Smooth muscle cell (in vitro differentiated cells): ENCODE results near the gene AIP. TPM values are rescaled to one million over a fixed set of nuclear protein-coding genes. Genes with fewer than 3 reads are reported as not detected.

Source experiments
- DNase-seq: peaks from one replicate; lab custom pipeline; 2025; ENCODE audit not compliant: unreplicated experiment; lab: John Stamatoyannopoulos, UW
- H2AFZ ChIP-seq: fragments of 200-600 bp; sonication (generic); 2 replicates; pipeline ENCODE4 v1.6.0; 2016; ENCODE audit warnings: antibody characterized with exemption, low read depth, mild to moderate bottlenecking
- H3F3A ChIP-seq: fragments of 200-600 bp; sonication (generic); 2 replicates; pipeline ENCODE4 v1.6.0; 2017; ENCODE audit warnings: antibody characterized with exemption, low read depth
- H3K27ac ChIP-seq: fragments of 200-600 bp; sonication (generic); 2 replicates; pipeline ENCODE4 v1.5.1; 2016; ENCODE audit warnings: low read depth, mild to moderate bottlenecking
- H3K27me3 ChIP-seq: fragments of 200-600 bp; sonication (generic); 2 replicates; pipeline ENCODE4 v1.6.1; 2016; ENCODE audit warnings: low read depth, mild to moderate bottlenecking
- H3K36me3 ChIP-seq: fragments of 200-600 bp; sonication (generic); 2 replicates; pipeline ENCODE4 v1.5.1; 2016; ENCODE audit warnings: low read depth
- H3K4me1 ChIP-seq: fragments of 200-600 bp; sonication (generic); 2 replicates; pipeline ENCODE4 v1.5.1; 2016; ENCODE audit warnings: low read depth
- H3K4me2 ChIP-seq: fragments of 200-600 bp; sonication (generic); 2 replicates; pipeline ENCODE4 v1.6.0; 2016; ENCODE audit warnings: mild to moderate bottlenecking
- H3K4me3 ChIP-seq: fragments of 200-600 bp; sonication (generic); 2 replicates; pipeline ENCODE4 v1.5.1; 2016; ENCODE audit warnings: mild to moderate bottlenecking
- H3K79me2 ChIP-seq: fragments of 200-600 bp; sonication (generic); 2 replicates; pipeline ENCODE4 v1.6.0; 2016; ENCODE audit warnings: low read depth, mild to moderate bottlenecking
- H3K9ac ChIP-seq: fragments of 200-600 bp; sonication (generic); 2 replicates; pipeline ENCODE4 v1.6.0; 2016; ENCODE audit warnings: low read depth
- H3K9me3 ChIP-seq: fragments of 200-600 bp; sonication (generic); replicated peaks from 2 replicates; pipeline ENCODE4 v1.5.1; 2016; ENCODE audit warnings: low read depth
- H4K20me1 ChIP-seq: fragments of 200-600 bp; sonication (generic); 2 replicates; pipeline ENCODE4 v1.6.0; 2016; ENCODE audit warnings: low read depth
- WGBS: methylation state at CpG from one replicate; pipeline ENCODE4 v1.1.7; 2016; ENCODE audit warnings: low lambda C conversion rate; 5-methylcytosine and 5-hydroxymethylcytosine counted together
- polyA plus RNA-seq: library from polyadenylated mRNA; unstranded; fragments of >200 nt; fragmentation: Nextera tagmentation; extraction: Ambion mirVana; gene quantifications from 2 replicates; pipeline ENCODE4 v1.2.1, GENCODE V29; 2016
- total RNA-seq: library from RNA; depleted of rRNA; stranded (reverse); fragments of >200 nt; gene quantifications from 2 replicates; pipeline ENCODE4 v1.2.3, GENCODE V29; 2014
- TF ChIP-seq, protein P1 (sequence below): fragments of 200-600 bp; sonication (generic); IDR thresholded peaks from 2 replicates; pipeline ENCODE4 v1.5.1; 2017; ENCODE audit warnings: borderline replicate concordance, mild to moderate bottlenecking, antibody characterized with exemption; ENCODE audit not compliant: insufficient read depth, poor library complexity, severe bottlenecking

AIP gene
- total and polyA plus RNA-seq, 2 experiments from 2014 or later, result 36.8 to 61.5 TPM

DNA sequence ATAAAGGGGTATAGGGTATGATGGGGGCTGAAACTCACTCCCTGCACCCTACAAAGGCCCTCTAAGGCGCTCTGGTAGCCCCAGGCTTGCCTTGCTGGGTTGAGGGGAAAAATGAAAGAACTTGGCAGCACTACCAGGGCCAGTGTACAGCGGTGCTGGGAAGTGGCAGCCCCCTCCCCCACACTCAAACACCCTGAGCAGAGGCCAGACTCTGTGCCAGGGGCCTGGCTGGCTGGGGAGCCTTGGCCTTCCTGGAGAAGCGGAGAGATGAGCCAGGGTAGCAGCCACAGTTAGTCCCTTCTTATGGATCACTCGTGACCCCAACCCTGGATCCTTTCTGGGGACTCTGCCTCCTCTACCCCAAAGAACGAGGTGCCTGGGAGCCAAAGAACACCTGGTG, 16.5 kb upstream of the AIP start:
- Histone ChIP-seq H2AFZ (no peak overlapping the region), H3K9ac (no peak overlapping the region), H3K4me3 (no peak overlapping the region), H3K79me2 (peaks cover 4% of the 10 kb centered on the region), H3K4me1 (peaks cover 4% of the 10 kb centered on the region), H3K4me2 (no peak overlapping the region), H3F3A (peaks cover under 1% of the 10 kb centered on the region), H3K27ac (no peak overlapping the region), H4K20me1 (no peaks in the 10 kb centered on the region), H3K36me3 (no peaks in the 10 kb centered on the region), H3K9me3 (no peaks in the 10 kb centered on the region), H3K27me3 (no peaks in the 10 kb centered on the region)
- TF ChIP-seq, protein P1, sequence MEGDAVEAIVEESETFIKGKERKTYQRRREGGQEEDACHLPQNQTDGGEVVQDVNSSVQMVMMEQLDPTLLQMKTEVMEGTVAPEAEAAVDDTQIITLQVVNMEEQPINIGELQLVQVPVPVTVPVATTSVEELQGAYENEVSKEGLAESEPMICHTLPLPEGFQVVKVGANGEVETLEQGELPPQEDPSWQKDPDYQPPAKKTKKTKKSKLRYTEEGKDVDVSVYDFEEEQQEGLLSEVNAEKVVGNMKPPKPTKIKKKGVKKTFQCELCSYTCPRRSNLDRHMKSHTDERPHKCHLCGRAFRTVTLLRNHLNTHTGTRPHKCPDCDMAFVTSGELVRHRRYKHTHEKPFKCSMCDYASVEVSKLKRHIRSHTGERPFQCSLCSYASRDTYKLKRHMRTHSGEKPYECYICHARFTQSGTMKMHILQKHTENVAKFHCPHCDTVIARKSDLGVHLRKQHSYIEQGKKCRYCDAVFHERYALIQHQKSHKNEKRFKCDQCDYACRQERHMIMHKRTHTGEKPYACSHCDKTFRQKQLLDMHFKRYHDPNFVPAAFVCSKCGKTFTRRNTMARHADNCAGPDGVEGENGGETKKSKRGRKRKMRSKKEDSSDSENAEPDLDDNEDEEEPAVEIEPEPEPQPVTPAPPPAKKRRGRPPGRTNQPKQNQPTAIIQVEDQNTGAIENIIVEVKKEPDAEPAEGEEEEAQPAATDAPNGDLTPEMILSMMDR, result no peak
- whole genome bisulfite sequencing, result over 99% methylated on average over 5 of the region's 5 CpGs
- no peak for DNase-seq

DNA sequence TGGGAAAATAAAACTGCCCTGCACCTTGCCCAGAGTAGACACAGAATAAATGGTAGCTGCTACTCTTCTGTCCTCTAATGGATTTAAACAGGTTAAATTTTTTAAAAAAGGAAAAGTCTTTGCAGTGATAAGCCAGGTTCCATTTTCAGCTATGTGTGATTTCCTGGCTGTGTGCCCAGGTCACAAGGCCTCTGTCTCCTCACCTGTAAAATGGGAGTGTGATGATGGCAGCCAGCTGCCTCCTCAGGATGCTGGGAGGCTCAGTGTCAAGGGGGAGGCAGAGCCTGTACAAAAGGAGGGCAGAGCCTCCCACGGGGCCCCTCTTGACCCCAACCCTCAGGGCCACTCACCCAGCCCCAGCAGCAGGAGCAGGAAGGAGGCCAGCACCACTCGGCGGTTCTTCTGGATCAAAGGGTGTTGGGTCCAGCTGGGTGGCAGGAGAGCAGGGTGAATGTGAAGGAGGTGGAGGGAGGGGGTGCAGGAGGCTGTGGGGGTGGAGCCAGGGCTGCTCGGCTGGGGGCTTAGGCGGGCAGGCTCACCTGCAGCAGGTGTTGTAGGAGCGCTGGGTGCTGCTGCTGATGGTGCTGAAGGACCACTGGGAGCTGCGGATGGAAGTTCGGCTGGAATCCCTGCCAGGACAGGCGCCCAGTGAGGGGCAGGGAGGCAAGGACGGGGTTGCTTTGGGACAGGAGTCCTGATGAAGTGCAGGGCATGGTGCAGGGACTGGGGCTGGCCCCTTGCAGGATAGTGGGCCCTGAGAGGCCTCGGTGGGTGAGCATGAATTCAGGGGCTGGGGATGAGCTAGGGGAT, 15.7 kb upstream of the AIP start:
- no peaks in the 10 kb centered on the region for H3K36me3 ChIP-seq
- DNase-seq, result no peak
- WGBS, result 95% methylated on average over 11 of the region's 11 CpGs
- no peaks in the 10 kb centered on the region for H4K20me1 ChIP-seq
- peaks cover 4% of the 10 kb centered on the region for H3K79me2 ChIP-seq
- H2AFZ ChIP-seq, result no peak overlapping the region
- H3K27ac ChIP-seq, result no peak overlapping the region
- H3K9ac ChIP-seq, result no peak overlapping the region
- H3K4me3 ChIP-seq, result no peak overlapping the region
- peak overlapping the region; percentile 92 for H3K4me2 ChIP-seq
- TF ChIP-seq, protein P1, result no peak
- no peaks in the 10 kb centered on the region for H3K27me3 ChIP-seq
- H3K9me3 ChIP-seq, result no peaks in the 10 kb centered on the region
- peaks cover 4% of the 10 kb centered on the region for H3K4me1 ChIP-seq
- no peaks in the 10 kb centered on the region for H3F3A ChIP-seq

DNA sequence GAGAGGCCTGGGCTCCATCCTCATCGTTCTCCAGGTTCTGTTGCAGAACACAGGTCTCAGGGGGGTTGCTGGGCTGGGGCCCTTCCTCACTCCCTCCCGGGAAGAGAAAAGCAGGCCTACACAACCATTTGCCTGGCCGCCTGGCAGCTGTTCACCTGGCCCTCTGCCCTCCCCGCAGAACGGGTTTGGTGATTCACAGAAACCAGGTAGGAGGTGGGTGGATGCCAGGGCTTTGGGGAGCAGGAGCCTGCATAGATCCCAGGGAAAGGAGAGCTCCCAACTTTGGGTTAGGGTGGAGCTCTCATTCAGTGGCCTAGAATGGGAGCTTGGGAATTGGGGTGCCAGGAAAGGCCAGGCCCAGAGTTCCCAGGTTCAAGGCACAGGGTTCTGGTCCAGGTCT, 14.8 kb upstream of the AIP start:
- no peaks in the 10 kb centered on the region for H3F3A ChIP-seq
- H3K4me1 ChIP-seq, result peaks cover 4% of the 10 kb centered on the region
- TF ChIP-seq, protein P1, result no peak
- no peak for DNase-seq
- H3K9ac ChIP-seq, result peak overlapping the region; percentile 87
- H3K9me3 ChIP-seq, result no peaks in the 10 kb centered on the region
- peaks cover 4% of the 10 kb centered on the region for H3K79me2 ChIP-seq
- H3K27ac ChIP-seq, result peak overlapping the region; percentile 86
- no peaks in the 10 kb centered on the region for H4K20me1 ChIP-seq
- H2AFZ ChIP-seq, result no peak overlapping the region
- H3K36me3 ChIP-seq, result no peaks in the 10 kb centered on the region
- 63% methylated on average over 5 of the region's 5 CpGs for WGBS
- peak overlapping the region; percentile 78 for H3K4me3 ChIP-seq
- peak overlapping the region; percentile 92 for H3K4me2 ChIP-seq
- no peaks in the 10 kb centered on the region for H3K27me3 ChIP-seq

DNA sequence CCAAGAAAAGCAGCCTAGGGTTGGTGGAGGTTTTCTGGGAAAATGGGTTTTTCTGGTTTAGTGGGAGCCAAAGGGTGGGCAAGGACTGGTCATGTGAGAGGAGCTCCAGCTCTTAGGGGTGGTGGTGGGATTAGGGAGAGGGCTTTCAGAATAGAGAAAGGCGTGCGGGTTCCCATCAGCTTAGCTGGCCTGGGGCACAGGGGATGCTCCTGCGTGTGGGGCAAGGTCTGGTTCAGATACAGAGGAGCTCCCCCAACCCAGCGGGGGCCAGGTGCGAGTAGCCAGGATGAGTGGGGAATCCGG, 14.4 kb upstream of the AIP start:
- no peak for DNase-seq
- 9% methylated on average over 6 of the region's 6 CpGs for WGBS
- TF ChIP-seq, protein P1, result no peak

More for the DNA sequence above, 14.4 kb upstream of the AIP start:
- Histone ChIP-seq H3K4me2 (peak overlapping the region; percentile 92), H3K79me2 (peaks cover 4% of the 10 kb centered on the region), H3K9me3 (no peaks in the 10 kb centered on the region), H2AFZ (peak overlapping the region; percentile 59), H3K9ac (peak overlapping the region; percentile 87), H3K36me3 (no peaks in the 10 kb centered on the region), H3K4me1 (peaks cover 4% of the 10 kb centered on the region), H3F3A (no peaks in the 10 kb centered on the region), H3K27me3 (no peaks in the 10 kb centered on the region), H3K4me3 (peak overlapping the region; percentile 78), H4K20me1 (no peaks in the 10 kb centered on the region), H3K27ac (peak overlapping the region; percentile 86)
